HG03354 (cell line): Measurements from ENCODE around the gene UPF1.
"Not testable (repeated sequence)": the region's sequence is repeated elsewhere in the genome, so short reads cannot be mapped to it uniquely, and the experiment has no call there.

Experiments used
- ATAC-seq: cut with Tn5 transposase; IDR thresholded peaks from one replicate; pipeline ENCODE4 v1.9.1; 2021; ENCODE audit warnings: mild to moderate bottlenecking; ENCODE audit not compliant: unreplicated experiment, poor library complexity, severe bottlenecking

Gene UPF1

GRCh38 chr19:18906605-18907519 is 75.1 kb downstream of the UPF1 start:
- no peak for ATAC-seq

GRCh38 chr19:18908917-18909619 is 77.3 kb downstream of the UPF1 start:
- ATAC-seq = no peak

DNA sequence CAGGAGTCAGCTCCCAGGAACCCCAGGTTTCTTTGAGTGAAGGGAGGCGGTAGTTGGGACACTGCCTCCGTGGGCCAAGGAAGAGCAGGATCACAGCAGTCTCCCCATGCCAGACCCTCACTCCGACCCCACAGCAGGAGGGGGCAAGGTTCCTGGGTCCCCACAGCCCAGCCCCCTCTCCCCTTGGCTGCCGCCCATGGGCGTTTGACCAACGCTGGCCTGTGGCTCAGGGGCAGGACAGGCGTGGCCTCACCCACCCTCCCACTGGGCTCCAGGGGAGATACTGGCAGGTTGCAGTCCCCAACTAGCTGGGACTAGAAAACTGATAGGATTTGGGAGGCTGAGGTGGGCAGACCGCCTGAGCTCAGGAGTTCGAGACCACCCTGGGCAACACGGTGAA is 78.3 kb downstream of the UPF1 start:
- ATAC-seq = no peak

GRCh38 chr19:18910801-18911436 is 79.2 kb downstream of the UPF1 start:
- no peak for ATAC-seq

- no peak for ATAC-seq
These were observed 81.2 kb downstream of the UPF1 start for GRCh38 chr19:18912933-18913332.

DNA sequence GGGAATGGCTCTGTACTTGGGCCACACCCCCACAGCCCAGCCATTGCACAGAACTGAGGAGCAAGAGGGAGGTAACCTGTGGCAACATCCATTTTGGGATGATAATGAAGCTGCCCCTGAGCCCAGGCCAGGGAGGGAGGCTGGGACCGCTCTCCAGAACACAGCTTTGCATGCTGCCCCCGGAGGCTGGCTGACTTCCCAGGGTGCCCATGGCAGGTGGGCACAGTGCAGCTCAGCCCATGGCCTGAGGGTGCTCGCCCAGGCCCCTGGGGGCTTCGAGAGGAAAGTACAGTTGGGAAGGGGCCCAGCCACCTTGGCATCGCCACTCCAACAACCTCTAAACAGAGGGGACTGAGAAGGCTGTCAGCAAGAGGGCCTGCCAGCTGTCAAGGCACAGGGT is 81.7 kb downstream of the UPF1 start:
- no peak for ATAC-seq

DNA sequence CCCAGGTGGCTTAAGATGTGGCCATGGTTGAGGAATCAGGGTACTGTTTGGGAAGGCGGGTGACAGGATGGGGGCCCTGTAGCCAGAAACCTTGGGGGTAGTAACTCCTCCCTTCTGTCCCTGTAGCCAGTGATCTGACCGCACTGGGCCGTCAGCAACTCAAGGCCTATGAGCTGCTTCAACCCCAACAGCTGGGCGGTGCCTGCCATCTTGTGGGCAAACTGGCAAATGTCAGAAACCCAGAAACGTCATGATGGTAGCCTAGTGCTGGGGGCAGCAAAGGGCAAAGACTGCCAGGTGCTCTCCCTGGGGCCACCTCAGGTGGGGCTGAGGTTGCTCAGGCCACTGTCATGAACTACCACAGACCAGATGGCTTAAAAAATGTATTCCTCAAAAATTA is 83.9 kb downstream of the UPF1 start:
- no peak for ATAC-seq

DNA sequence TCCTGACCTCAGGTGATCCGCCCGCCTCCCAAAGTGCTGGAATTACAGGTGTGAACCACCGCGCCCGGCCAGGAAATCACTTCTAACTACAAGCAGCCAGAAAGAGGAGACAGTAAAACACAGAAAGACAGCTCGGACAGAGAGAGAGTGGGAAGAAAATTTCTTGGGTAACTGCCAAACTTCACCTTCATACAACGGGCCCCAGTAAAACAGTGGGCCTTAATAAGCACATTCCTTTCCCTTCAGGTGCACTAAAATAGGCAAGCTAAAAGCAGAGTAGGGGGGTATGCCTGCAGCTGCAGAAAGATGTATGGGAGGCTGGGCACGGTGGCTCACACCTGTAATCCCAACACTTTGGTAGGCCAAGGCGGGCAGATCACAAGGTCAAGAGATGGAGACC is 85.8 kb downstream of the UPF1 start:
- not testable (repeated sequence) for ATAC-seq
